ENCODE results near the gene ATPAF2.

Gene ATPAF2

DNA sequence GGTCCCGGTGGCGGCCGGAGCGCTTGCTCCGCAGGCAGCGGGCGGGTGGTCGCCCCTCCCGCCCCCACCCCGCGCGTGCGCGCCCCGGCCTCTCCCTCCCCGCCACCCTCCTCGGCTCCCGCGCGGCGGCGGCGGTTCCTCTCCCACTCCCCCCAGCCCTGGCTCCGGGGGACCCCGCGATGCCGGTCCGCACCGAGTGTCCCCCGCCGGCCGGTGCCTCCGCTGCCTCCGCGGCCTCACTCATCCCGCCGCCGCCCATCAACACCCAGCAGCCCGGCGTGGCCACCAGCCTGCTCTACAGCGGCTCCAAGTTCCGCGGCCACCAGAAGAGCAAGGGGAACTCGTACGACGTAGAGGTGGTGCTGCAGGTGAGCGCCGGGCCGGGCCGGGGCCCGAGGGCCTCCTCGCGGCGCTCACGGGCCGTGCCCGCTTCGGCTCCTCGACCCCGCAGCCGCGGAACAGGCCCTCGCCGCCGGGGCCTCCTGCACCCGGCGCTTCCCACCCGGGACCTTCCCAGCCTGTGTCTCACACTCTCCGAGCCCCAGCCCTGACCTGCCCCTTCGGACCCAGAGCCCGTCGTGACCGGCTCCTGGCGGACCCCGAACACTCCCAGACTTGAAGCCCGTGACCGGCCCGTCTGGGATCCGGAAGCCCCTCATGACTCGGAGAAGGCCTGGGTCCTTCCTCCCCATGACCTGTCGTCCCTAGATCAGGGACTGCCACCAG lies 730 bp upstream of the ATPAF2 start:
- DNase-seq = peak in 3 of 58 donors; percentile 24 to 86 (median 39)

GRCh38 chr17:18038149-18038850 lies 668 bp downstream of the ATPAF2 start:
- no peak for DNase-seq

DNA sequence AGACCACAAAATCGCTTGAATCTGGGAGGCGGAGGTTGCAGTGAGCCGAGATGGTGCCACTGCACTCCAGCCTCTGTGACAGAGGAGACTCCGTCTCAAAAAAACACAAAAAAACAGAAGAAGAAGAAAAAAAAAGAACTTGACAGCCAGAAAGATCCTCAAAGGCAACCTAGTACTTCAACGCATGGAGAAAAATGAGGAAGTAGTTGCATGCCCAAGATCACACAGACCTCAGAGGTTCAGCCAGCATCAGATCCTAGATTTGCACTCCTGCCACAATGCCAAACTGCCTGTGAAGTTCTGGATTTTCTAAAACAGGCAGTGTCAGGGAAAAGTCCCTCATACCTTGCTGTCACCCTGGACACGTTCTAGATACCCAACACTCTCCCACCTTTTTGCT lies 1.5 kb downstream of the ATPAF2 start:
- no peak for DNase-seq

DNA sequence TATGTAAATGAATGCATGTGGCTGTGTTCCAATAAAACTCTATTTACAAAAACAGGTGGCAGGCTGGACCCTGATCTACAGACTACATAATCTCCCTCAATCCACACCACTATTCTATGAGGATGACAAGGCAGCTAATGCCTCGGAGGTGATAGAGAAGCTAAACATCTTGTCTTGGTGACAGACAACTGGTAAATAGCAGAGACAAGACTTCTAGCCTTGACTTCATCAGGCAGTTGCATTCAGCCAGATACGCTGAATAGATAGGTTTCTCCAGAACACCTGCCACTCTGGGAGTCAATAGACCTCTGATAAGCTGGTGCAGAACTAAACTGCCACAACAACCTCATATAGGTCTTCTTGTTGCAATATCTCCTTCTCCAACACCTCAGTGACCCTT lies 3.3 kb downstream of the ATPAF2 start:
- DNase-seq = no peak

DNA sequence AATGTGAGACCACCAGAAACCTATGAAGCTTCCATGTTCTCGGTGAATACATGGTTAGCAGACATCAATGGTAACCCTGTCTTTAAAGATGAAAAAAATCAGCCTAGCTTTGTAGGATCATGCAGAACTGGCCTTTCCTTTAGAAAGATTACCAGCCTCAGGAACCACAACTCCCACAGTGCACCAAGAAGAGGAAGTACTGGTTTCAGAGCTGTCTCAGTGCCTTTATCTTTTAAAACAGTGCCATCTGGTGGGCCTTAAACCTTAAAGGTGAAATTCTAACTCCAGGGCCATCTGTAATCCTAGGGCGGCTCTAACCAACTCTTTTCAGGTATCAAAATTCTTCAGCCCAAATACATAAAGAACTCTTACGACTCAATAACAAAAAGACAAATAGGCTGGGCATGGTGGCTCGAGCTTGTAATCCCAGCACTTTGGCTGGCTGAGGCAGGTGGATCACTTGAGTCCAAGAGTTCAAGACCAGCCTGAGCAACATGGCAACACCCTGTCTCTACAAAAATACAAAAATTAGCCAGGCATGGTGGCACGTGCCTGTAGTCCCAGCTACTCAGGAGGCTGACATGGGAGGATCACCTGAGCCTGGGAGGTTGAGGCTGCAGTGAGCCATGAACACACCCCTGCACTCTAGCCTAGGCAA lies 5.4 kb downstream of the ATPAF2 start:
- DNase-seq = peak in 26 of 58 donors; percentile 6 to 71 (median 24)

DNA sequence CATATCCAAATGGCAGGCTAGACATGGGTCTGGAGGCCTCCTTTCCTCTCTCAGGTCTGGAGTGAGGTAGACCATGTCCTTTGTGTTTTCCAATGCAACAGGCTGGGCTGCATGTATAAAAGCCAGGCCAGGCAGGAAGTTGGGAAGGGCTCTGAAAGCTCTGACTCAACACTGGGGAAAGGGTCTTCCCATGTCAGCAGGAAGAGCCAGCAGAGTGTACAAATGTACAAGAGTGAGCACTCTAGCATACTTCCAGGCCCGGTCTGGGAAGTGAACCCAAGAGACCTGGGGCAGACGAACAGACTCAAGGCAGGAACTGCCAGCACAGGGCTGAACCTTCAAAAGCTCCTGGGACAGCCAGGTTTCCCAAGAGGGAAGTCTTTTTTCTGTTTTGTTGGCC lies 7.0 kb downstream of the ATPAF2 start:
- no peak for DNase-seq

DNA sequence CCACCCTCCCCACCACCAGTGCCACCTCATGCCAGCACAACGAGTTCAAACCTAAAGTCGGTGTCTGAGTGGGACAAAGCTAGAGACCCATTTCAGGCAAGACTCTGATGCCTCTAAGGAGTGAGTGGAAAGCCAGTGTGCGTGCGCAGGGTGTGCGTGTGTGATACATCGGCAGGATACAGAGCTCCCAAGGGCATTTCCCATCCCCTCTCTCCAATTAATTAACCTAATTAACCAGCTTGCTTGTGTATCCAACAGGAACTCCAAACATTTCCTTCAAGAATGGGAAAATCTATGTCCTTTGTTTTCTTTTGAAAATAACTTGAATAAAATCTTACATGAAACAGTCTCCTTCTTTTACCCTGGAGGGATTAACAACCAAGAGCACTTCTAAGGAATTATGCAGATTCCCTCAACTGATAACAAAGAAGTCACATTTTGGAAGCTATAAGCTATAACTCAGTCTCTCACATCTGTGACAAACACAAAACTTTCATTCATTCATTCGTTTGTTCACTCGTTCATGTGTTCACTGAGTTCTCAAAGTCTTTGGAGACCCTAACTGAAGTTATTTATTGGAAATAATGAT lies 9.9 kb downstream of the ATPAF2 start:
- DNase-seq = no peak

DNA sequence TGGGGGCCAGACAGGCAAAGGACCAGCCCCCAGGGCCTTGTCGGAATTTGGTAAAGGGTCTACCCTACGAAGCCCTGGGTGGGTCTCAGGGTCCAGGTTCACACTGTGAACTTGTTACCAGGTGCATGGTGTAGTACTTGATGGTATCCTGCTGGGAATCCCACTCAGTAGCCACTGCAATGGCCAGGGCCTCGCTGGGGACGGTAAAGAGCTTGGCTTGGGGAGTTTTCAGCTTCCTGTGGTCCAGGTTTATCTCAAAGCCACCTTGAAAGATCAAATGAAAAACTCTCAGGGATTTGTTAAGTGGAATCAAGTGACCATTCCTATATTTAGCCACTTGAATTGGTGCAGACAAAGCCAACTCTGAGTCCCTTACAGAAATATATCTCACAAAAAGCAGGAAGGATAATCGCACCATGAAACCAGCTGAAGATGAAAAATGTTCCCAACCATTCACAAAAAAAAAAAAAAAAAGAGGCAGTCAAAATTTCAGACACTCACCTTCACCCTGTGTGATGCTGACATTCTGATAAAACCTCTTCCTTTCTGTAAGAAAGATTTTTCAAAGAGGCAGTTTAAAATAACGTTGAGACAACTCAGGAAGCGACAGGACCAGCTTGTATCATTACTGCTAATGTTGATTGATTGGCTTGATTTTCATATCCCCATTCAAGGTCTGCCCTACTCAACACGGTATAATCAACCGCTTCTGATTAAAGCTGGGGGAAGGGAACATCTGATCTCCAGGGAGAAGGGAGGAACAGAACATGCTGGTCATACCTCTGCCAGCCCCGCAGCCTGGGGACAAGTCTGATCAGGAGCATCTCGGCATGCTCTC lies 10.6 kb downstream of the ATPAF2 start:
- DNase-seq = no peak

GRCh38 chr17:18027280-18027679 lies 11.7 kb downstream of the ATPAF2 start:
- no peak for DNase-seq

- peak in 38 of 58 donors; percentile 4 to 71 (median 28) for DNase-seq
These were observed 12.8 kb downstream of the ATPAF2 start for GRCh38 chr17:18025945-18026776.

DNA sequence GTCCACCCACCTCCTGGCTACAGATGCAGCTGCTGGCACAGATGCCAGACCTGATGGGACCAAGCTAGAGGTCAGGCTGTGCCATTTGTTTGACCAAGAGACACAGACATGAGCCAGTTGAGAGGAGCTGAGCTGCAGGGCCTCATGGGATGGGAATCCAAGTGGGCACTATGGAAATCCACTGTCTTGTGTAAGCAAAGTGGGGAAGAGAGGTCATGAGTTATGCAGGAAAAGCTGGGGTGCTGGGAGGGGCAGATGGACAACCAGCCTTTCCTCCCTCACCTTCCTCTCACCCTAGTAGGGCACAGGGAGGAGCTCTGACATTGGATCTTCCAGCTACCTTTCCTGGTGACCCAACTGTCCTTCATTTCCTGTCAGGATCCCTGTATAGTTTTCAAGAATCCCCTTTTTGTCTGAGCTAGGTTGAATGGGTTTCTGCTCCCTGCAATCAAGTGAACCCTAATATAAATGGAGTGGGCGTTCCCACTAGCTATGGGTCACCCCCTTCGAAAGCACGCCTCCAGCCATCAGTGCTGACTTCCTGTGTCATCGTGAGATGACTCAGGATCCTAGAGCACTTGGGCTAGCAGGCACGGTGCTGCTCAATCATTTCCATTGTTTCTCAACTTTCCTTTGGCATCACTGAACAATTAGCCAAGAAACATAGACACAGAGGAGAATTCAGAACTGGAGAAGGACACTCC lies 13.6 kb downstream of the ATPAF2 start:
- DNase-seq = peak in 3 of 58 donors; percentile 16 to 41 (median 21)

DNA sequence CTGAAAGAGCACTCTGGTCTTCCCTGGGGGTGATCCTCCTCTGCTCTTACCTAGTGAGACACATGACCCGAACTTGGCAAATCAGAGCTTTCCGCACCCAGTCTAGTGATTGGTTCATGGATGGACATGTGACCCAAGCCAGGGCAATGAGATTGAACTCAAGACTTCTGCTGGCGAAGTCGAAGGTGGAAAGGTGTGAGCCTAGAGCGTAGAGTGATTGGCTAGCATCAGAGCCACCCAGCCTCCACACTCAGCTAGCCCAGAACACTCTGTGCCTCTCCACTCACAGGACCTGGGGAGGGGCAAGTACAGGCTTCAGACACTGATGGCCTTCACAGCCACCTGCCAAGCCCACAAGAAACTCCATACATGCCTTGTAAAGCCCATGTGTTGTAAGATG lies 17.6 kb downstream of the ATPAF2 start:
- DNase-seq = no peak

DNA sequence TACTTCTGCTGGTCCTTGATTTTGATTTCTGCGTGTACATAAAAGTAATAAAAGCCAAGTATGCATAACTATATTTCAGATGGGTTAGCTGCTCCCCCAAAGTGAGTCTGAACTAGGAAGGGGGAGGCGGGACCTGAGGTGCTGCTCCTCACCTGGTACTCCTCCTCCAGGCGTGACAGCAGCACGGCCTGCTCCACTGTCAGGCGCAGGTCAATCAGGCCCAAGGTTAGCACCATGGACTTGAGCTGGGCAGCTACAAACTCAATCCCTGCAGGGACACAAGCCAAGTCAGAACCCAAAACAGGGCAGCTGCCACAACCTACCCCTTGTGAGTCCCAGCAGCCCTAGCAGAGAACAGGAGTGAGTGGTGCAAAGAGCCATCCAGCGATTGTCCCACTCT lies 18.0 kb downstream of the ATPAF2 start:
- no peak for DNase-seq

DNA sequence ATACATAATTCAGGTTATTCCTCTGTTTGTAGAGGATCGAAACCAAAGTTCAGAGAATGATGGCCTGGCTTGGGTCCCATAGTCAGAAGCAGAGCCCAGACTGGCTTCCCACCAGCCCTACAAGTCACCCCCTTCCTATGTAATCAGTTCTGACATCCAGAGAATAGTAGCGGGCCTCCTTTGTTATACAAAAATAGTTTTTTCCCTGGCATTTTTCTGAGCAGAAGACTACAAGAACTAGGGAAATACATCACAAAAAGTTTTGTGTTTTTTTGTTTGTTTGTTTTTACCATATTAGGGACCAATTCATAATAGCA lies 19.2 kb downstream of the ATPAF2 start:
- no peak for DNase-seq

DNA sequence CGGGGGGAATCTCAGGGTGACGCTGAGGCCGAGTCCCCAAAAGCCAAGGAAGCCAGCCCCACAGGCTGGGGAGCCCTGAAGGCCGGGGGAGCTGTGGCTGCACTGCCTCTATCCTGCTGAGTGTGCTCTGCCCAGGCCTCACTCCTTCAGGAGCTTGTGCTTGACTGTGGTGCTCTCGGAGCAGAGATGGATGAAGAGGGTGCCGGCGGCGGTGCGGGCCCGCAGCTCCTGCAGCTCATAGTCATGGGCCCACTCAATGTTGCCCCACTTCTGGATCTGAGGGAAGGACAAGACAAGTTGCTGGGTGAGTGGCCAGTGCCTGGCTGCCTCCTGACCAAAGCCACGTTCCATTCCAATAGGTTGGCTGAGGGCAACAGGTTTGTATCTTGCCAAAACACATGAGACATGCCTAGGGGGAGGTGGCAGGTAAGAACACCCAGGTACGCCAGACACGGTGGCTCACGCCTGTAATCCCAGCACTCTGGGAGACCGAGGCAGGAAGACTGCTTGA lies 20.5 kb downstream of the ATPAF2 start:
- no peak for DNase-seq

DNA sequence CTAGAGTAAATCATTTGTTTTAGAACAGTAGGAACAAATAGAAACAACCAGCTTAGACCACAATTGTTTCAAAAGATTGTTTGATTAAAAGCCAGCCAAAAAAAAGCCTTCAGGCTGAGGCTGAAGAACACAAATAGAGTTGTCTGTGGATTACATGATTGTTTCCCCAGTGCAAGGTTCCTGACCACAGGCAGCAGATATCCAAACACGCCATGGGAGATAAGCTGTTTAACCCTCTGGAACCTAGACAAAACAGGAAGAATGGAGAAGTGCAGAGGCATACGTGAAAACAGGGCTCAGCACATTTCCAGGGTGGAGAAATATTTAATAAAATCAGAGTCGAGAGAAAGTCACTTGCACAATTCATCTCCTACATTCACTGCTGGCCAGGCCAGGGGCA lies 21.0 kb downstream of the ATPAF2 start:
- no peak for DNase-seq

GRCh38 chr17:18016426-18016825 lies 22.5 kb downstream of the ATPAF2 start:
- no peak for DNase-seq

- no peak for DNase-seq
These were observed 23.4 kb downstream of the ATPAF2 start for GRCh38 chr17:18015593-18015992.

DNA sequence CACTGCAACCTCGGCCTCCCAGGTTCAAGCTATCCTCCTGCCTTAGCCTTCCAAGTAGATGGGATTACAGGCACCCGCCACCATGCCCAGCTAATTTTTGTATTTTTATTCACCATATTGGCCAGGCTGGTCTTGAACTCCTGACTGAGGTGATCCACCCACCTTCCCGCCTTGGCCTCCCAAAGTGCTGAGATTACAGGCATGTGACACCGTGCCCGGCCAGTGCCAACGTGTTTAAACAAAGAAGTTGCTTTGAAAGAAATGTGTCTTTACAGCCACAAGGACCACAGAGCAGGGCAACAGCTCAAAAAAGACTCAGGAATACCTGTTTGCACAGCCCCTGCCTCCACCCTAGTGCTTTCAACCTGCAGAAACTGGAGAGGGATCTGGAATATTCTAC lies 25.0 kb downstream of the ATPAF2 start:
- no peak for DNase-seq

- no peak for DNase-seq
These were observed 27.7 kb downstream of the ATPAF2 start for GRCh38 chr17:18011286-18011685.
